HG03575 (cell line): ENCODE data around the gene WNK2.
"Not testable (repeated sequence)": the region's sequence is repeated elsewhere in the genome, so short reads cannot be mapped to it uniquely, and the experiment has no call there.

ENCODE experiments used
- ATAC-seq: cut with Tn5 transposase; IDR thresholded peaks from one replicate; pipeline ENCODE4 v1.9.1; 2021; ENCODE audit not compliant: unreplicated experiment, insufficient number of reproducible peaks, low FRiP score; ENCODE audit errors: extremely low read depth

The WNK2 gene

DNA sequence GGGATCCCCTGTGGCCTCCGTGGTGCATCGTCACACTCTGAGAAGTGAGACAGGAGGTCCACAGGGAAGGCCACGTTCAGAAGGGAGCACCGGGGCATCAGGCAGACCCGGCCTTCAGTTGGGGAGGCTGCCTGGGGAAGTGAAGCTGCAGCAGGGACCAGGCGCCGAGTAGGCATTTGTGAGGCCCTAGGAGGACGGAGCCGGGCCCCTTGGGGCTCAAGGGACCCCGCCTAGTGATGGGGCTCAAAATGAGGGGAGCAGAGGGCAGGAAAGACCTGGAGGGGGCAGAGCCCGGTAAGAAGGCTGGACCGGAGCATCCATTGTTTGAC is 182.1 kb downstream of the WNK2 start:
- no peak for ATAC-seq

- not testable (repeated sequence) for ATAC-seq
Observed at GRCh38 chr9:93366486-93366885, 182.5 kb downstream of the WNK2 start.

DNA sequence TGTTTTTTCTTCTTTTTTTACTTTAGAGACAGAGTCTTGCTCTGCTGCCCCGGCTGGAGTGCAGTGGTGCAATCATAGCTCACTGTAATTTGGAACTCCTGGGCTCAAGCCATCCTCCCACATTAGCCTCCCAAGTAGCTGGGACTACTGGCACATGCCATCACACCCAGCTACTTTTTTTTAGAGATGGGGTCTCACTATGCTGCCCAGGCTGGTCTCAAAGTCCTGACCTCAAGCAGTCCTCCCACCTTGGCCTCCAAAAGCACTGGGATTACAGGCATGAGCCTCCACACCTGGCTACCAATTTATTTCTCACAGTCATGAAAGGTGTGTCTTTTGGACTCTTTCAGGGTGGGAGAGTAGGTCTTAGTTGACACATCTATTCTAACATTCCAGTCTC is 184.5 kb downstream of the WNK2 start:
- ATAC-seq, result no peak

DNA sequence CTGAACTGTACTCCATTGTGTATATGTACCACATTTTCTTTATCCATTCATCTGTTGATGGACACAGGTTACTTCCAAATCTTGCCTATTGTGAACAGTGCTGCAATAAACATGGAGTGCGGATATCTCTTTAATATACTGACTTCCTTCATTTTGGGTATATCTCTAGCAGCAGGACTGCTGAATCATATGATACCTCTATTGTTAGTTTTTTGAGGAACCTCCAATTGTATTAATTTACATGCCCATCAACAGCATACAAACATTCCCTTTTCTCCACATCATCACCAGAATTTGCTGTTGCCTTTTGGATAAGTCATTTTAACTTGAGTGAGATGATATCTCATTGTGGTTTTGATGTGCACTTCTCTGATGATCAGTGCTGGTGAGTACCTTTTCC is 185.7 kb downstream of the WNK2 start:
- no peak for ATAC-seq
